Midbrain (tissue), 1 donor: Measurements from ENCODE around the gene APOD.
"Not testable (repeated sequence)": the region's sequence is repeated elsewhere in the genome, so short reads cannot be mapped to it uniquely, and the experiment has no call there.

Experiments used
- DNase-seq: peaks from one replicate; lab custom pipeline; 2025; lab: John Stamatoyannopoulos, UW

The APOD gene

GRCh38 chr3:195617784-195618659 is 34.3 kb upstream of the APOD start:
- not testable (repeated sequence) for DNase-seq

GRCh38 chr3:195617134-195617533 is 33.4 kb upstream of the APOD start:
- DNase-seq: not testable (repeated sequence)

DNA sequence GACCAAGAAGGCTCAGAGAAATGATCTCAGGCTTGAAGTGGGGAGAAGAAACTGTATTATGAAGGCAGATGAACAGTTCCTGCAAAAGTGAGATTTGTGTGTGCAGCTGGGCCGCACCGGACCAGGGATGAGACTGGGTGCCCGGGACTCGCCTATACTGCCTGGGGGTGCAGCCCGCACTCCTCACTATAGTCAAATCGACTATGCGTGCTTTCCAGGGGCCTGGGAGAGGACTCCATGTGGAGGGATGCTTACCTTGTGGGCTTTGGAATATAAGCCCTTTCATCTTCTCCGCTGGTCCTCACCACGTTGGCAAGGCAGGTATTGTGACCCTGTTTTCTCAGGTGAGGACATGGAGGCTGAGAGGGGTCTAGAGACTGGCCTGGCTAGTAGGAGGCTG is 32.9 kb upstream of the APOD start:
- no peak for DNase-seq

DNA sequence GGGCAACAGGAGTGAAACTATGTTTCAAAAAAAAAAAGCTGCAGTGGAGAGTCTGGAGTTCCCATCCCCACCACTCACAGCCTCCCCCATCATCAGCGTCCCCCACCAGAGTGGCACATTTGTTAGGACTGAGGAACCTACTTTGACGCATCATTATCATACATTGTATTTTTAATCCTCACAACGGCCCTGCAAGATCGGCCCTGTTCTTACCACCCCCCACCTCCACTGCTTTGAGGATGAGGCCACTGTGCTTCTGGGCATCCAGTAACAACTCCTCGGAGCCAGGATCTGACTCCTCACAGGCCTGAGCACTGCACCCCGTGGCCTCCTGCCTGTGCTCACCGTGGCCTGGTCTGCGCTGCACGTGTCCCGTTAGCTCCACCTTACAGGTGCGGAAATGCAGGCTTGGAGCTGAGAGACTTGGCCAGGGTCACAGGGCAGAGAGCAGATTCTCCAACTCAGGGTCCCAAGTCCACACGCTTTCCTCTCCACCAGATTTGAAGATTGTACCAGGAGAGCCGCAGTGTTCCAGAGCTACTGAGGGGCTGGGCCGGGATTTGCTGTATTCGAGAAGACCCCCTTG is 32.3 kb upstream of the APOD start:
- not testable (repeated sequence) for DNase-seq

GRCh38 chr3:195614672-195615504 is 31.1 kb upstream of the APOD start:
- not testable (repeated sequence) for DNase-seq

GRCh38 chr3:195613468-195614069 is 29.8 kb upstream of the APOD start:
- no peak for DNase-seq

- no peak for DNase-seq
Measured at GRCh38 chr3:195612075-195612800, 28.5 kb upstream of the APOD start.

DNA sequence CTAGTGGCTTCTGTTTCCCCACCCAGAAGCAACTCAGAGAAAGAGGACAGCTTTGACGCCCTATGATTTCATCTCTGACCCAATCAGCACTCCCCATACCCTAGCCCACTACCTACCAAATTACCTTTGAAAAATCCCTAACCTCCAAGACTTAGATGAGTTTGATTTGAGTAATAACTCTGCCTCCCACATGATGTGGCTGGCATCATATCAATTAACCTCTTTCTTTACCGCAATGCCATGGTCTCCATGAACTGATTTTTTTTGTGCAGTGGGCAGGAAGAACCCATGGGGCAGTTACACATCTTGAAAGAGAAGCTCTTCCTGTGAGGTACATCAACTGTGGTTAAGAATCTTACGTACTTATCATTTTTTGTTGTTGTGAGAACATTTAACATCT is 25.5 kb upstream of the APOD start:
- DNase-seq: no peak

- DNase-seq: not testable (repeated sequence)
Measured at GRCh38 chr3:195601785-195602184, 18.0 kb upstream of the APOD start.

- DNase-seq: no peak
Measured at GRCh38 chr3:195601382-195601781, 17.6 kb upstream of the APOD start.

GRCh38 chr3:195599926-195600325 is 16.2 kb upstream of the APOD start:
- not testable (repeated sequence) for DNase-seq

DNA sequence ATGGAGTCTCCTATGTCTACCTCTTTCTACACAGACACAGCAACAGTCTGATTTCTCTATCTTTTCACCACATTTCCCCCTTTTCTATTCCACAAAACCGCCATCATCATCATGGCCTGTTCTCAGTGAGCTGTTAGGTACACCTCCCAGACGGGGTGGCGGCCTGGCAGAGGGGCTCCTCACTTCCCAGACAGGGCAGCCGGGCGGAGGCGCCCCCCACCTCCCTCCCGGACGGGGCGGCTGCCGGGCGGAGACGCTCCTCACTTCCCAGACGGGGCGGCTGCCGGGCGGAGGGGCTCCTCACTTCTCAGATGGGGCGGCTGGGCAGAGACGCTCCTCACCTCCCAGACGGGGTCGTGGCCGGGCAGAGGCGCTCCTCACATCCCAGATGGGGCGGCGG is 15.8 kb upstream of the APOD start:
- not testable (repeated sequence) for DNase-seq

DNA sequence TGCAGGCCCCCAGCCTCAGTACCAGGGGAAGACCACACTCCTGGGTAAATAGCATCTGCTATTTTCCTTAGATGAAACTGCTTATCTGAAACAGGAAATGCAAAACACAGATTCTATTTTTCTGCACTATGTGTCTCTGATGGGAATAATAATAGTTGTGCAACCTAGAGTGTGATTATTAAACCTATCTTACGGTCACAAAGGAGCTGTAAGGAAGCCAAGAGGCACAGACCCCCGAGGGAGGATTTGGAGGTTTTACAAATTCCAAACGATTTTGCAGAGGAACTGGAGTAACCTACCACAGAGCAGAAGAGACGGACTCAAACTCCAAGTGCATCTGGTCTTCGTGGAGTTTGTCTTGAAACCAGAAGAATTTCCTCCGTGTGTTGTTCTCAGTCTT is 14.1 kb upstream of the APOD start:
- DNase-seq: no peak

DNA sequence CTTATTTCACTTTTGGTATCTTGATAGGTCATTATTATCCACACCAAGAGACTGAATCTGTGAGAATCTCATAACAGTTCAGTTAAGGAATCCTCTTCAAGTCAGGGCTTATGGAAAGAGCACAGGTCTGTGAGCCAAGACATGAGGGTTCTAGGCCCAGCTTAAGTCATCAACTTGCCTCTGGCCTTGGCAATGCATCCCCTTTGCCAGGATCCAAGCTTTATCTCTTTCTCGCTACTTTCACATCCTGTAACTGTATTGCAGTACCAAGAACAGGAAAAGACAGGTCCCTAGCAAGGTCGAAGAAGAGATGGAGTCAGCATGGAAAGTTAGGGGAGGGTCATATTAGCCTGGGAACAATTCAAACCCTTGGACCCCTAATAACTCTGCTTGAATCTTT is 13.5 kb upstream of the APOD start:
- no peak for DNase-seq

GRCh38 chr3:195596765-195597171 is 13.0 kb upstream of the APOD start:
- DNase-seq: no peak

- no peak for DNase-seq
Measured at GRCh38 chr3:195595785-195596531, 12.2 kb upstream of the APOD start.

GRCh38 chr3:195591852-195592251 is 8.1 kb upstream of the APOD start:
- no peak for DNase-seq

GRCh38 chr3:195591220-195591619 is 7.5 kb upstream of the APOD start:
- DNase-seq: no peak

- DNase-seq: not testable (repeated sequence)
Measured at GRCh38 chr3:195590381-195590780, 6.6 kb upstream of the APOD start.

DNA sequence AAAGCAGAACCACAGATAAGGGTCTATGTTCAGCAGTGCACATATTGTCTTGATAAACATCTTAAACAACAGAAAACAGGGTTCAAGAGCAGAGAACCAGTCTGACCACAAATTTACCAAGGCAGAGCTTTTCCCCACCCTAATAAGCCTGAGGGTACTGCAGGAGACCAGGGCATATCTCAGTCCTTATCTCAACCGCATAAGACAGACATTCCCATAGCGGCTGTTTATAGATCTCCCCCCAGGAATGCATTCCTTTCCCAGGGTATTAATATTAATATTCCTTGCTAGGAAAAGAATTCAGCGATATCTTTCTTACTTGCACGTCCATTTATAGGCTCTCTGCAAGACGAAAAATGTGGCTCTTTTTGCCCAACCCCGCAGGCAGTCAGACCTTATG is 6.1 kb upstream of the APOD start:
- not testable (repeated sequence) for DNase-seq

- no peak for DNase-seq
Measured at GRCh38 chr3:195587824-195588223, 4.1 kb upstream of the APOD start.
